Activated T-cell treated with anti-CD3 and anti-CD28 coated beads for 1 hour (primary cell): ENCODE data around the gene TMCC2.
A peak's percentile ranks its signal among the peaks of the same experiment; 100 is the strongest.
"Not testable (repeated sequence)": the region's sequence is repeated elsewhere in the genome, so short reads cannot be mapped to it uniquely, and the experiment has no call there.

ENCODE experiments used
- DNase-seq: peaks from one replicate; pipeline ENCODE4 v3.0.0-alpha.2; 2020; ENCODE audit warnings: low read depth

Gene TMCC2

GRCh38 chr1:205211839-205212536, 15.8 kb upstream of the TMCC2 start:
- no peak for DNase-seq

GRCh38 chr1:205214756-205215155, 13.0 kb upstream of the TMCC2 start:
- no peak for DNase-seq

- no peak for DNase-seq
Measured at GRCh38 chr1:205216588-205216987, 11.2 kb upstream of the TMCC2 start.

GRCh38 chr1:205217418-205217817, 10.3 kb upstream of the TMCC2 start:
- DNase-seq: no peak

GRCh38 chr1:205220421-205220820, 7.3 kb upstream of the TMCC2 start:
- DNase-seq: no peak

- no peak for DNase-seq
Measured at GRCh38 chr1:205224736-205225135, 3.0 kb upstream of the TMCC2 start.

GRCh38 chr1:205225901-205226765, 1.6 kb upstream of the TMCC2 start:
- no peak for DNase-seq

- DNase-seq: no peak
Measured at GRCh38 chr1:205226868-205227583, 720 bp upstream of the TMCC2 start.

- DNase-seq: no peak
Measured at GRCh38 chr1:205228093-205228521, 361 bp downstream of the TMCC2 start.

GRCh38 chr1:205229399-205229871, 1.7 kb downstream of the TMCC2 start:
- DNase-seq: peak; percentile 46

- no peak for DNase-seq
Measured at GRCh38 chr1:205229916-205230700, 2.4 kb downstream of the TMCC2 start.

GRCh38 chr1:205230982-205231381, 3.2 kb downstream of the TMCC2 start:
- DNase-seq: no peak

- no peak for DNase-seq
Measured at GRCh38 chr1:205232127-205232820, 4.5 kb downstream of the TMCC2 start.

GRCh38 chr1:205232945-205233397, 5.2 kb downstream of the TMCC2 start:
- no peak for DNase-seq

GRCh38 chr1:205233986-205234385, 6.2 kb downstream of the TMCC2 start:
- DNase-seq: not testable (repeated sequence)

GRCh38 chr1:205235951-205236350, 8.2 kb downstream of the TMCC2 start:
- DNase-seq: no peak

GRCh38 chr1:205236526-205236925, 8.8 kb downstream of the TMCC2 start:
- no peak for DNase-seq

GRCh38 chr1:205236951-205237475, 9.3 kb downstream of the TMCC2 start:
- DNase-seq: no peak

GRCh38 chr1:205237526-205238484, 10.1 kb downstream of the TMCC2 start:
- no peak for DNase-seq

GRCh38 chr1:205239078-205239477, 11.3 kb downstream of the TMCC2 start:
- no peak for DNase-seq
